ENCODE measurements around the gene CTSE.

CTSE gene

DNA sequence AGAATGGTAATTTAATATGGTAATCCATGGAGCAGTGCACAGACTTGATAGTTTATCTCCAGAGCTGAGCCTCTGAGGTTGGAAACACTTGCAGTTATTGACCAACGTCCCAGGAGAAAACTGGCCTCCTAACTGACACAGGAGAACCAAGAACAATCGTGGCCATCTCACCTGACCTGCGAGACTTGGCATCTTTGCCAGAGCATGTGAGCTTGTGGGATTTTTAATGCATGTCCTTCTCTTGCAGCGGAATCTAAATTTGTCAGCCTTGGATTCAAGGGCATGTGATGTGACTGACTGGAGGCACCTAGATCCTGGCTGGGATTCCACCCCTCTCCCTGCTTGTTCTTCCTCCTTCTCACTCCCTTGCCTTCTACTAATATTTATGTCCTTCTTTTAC, 52.6 kb downstream of the CTSE start:
- no peak for DNase-seq (ENCODE audit: low spot score)

DNA sequence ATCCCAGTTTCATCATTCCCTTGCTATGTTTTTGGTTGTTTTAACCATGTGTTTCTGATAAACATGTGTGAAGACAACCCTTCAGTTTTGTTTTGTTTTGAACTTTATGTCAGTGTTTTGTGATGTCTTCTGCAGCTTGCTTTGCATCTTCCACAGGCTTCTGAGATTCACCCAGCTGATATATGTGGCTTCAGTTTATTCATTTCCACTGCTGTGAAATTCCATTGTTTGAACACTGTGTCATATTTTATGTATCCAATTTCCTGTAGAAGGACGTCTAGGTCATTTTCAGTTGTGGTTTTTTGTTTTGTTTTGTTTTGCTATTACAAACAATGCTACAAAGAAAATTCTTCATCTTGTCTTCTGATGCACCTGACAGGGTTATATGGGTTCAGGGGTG, 53.2 kb downstream of the CTSE start:
- no peak for DNase-seq (ENCODE audit: low spot score)

DNA sequence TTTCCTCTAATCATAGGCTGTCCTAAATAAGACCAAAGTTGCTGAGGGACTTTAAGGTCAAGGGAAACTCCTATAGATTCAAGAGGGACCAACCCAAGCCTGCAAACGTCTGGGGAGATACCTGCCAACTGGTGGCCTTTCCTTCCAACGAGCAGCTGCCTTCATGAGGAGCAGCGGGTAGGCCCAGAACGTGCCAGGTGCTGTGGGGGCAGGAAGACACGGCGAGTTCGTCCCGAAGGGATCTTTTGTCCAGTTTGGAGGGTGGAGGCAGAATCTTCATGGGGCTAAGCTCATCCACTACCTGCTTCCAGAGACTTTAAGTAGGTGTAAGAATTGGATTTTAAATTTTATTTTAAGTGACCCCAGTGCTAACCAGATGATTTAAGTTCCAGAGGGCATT, 54.5 kb downstream of the CTSE start:
- DNase-seq (ENCODE audit: low spot score) = no peak

DNA sequence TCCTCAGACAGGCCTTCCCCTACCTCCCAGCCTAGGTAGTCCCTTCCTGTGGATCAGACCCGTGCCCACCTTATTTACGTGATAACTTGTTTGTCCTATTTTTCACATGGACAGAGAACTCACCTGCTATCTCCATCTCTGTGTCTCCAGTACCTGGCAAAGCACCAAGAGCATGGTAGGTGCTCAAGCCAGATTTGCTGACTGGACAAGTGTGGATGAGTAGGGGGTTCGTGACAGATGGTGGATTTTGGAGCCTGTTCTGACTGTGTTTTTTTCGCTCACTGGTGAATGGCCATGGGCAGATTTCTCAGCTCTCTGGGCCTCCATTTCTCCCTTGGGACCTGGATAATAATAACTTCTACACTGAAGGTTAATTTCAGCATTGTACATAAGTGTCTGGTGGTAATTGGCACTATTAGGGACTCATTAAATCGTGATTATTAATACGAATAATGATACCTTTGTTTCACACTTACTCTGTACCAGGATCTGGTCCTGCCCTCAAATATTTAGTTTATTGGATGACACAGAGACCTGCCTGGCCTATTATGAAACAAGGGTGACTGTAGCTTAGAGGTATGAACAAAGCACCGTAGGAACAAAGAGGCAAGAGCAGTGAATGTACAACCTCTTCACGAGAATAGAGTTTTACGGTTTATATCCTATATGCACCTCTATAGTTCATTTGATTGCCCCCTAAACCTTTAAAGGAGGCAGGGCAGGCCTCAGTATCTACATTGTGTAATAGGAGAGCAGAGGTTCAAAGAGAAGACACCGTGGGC, 56.0 kb downstream of the CTSE start:
- DNase-seq (ENCODE audit: low spot score) = no peak

DNA sequence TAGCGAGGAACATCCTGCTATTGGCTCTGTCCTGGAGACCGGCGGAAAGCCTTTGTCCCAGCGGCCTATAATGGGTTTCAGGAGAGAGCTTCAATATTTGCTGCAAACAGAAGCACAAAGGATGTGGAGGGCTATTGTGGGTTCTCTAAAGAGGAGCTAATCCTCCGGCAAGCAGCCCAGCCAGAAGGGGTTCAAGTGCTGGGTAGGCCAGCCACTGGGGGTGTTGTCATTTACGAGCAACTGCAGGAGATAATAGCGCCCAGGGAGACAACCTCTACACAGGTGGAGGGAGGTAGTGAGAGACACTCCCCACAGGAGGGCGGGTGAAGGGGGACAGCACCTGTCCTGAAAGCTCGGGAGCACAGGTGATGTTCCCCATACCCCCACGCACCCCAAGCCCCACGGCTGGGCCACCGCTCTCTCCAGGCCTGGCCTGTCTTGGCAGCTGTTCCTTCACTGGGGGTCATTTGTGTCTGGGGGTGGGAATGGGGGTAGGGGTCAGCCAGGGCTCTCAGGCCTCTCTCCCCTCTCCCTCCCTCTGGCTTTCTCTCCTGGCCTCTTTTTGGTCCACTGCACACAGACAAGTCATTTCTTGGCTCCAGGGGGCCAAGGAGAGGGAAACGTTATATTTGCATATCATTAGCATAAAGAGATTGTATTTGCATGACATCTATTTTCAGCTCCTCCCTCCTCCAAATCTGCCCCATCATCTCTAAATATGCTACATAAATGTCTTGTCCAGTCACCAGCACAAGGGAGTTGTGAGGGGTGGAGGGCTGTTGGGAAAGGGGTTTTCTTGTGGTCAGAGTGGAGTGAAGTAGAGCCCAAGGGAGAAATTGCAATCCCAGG, 58.4 kb downstream of the CTSE start:
- no peak for DNase-seq (ENCODE audit: low spot score)

DNA sequence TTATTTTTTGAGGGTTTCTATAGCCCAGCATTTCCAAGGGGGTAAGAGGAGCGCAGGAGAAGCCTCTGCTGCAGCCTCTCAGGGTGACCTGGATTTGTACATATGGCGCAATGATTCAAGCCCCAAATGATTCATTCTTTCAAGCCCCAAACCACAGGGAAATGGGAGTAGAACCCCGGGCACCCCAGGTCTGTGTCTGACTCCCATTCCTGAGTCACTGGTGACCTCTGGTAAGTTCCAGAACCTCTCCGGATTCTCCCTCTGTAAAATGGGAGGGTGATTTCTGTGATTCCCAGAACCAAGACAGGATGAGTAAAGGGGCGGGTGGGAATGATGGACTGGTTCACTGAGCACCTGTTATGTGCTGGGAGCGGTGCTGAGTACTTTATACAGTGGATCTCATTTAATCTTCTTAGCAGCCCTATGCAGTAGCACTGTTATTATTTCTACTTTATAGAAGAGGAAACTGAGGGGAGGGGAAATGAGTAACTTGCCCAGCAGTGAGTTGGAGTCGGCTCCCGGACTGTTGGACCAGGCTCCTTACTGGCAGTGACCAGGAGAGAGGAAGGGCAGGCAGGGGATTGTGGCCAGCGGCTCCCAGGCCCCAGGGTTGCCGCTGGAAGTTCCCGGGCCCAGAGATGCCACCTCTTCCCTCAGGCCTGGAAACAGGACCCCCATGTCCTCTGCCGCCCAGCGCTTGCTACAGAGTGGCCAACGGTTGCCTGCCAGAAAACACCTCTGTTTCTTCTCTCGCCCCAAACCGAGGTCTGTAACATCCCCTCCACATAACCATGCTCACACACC, 60.1 kb downstream of the CTSE start:
- DNase-seq (ENCODE audit: low spot score) = no peak

DNA sequence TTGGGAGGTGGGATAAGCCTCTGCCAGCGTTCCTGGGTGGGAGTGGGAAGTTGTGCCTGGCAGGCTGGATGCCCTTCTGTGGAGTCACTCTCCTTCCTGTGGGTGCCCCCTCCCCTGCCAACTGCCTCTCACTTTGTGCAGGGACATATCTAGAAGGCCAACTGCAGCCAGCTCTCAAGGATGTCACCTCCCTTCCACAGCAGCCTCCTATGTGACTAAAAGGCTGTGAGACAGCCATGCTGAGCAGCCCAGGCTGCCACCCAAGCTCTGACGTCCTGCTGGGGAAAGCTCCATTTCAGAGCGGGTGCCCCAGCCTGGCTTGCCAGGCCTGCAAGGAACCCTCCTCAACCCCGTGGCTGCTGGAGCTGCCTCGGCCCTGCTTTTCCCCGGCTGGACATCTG, 60.9 kb downstream of the CTSE start:
- DNase-seq (ENCODE audit: low spot score) = no peak

DNA sequence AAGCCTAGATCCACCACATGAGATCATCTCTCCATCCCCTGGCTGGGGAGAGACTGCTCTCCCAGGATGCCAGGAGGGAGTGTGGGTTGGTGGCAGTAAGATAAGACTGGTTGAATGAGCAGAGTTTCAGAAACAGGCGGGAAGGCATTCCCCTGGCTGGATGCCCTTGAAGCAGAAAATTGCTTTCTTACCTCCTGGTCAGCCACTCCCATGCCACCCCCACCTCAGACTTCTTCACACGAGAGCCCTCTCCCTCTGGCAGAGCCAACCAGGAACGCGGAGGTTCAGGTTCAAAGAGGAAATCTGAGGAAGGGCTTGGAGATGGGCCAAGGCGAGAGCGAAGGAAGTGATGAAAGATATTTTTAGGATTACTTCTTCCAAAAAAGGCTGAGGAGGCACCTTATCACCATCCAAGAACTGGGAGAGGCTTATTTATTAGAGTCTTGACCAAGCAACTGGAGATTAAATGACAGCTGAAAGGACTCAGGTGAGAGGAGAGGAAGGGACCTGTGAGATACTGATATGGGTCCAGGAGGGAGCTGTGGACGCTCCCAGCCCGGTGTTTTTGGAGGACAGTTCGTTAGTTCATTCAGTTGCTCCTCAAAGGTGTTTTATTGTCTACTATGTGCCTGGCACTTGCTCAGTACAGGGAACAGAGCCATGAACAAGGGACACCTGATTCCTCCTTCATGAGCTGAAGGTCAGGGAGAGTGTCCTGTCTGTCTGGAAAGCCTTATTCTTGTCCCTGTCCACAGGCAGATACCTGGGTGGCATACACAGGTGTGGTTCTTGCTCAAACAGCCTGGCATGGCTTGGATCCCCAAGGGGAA, 61.5 kb downstream of the CTSE start:
- no peak for DNase-seq (ENCODE audit: low spot score)

DNA sequence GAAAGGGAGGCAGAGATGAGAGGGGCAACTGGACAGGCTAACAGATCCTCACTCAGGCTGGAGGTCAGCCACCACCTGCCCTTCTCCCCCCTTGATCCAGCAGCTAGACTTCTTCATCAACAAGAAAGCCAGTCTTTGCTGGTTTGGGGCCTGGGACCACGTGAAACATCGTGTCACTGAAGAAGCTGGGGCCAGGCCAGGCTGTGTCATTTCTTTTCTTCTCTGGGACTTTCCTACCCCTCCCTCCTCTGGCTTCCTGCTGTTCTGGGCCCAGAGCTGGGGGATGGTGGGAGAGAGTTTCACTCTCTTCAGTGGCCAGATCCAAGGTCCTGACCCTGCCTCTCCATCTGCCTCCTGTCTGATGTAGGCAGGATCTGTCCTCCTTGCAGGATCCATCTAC, 62.3 kb downstream of the CTSE start:
- DNase-seq (ENCODE audit: low spot score) = no peak

DNA sequence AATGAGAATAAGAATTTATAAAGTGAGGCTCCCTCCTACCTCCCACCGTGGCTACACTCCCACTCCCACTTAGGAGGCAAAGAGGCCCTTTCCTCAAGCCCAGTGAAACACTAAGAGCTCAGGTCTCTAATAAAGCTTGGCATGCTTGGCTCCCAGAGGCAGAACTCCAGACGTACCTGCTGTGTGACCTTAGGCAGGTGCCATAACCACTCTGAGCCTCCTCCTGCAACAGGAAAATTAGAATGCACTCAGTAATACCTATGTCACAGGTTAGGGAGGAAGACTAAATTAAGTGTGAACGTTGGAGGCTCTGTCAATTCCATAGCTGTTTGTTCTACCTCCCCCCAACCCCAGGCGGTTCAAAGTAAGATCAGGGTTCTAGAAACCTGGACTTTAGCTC, 63.9 kb downstream of the CTSE start:
- no peak for DNase-seq (ENCODE audit: low spot score)

Data from left forelimb (tissue), 1 donor.